DMS153 treated with DMSO at 0.1 percent for 48 hours (cell line): ENCODE data around the gene FTO.
"Not testable (repeated sequence)": the region's sequence is repeated elsewhere in the genome, so short reads cannot be mapped to it uniquely, and the experiment has no call there.

Source experiments
- DNase-seq: peaks from one replicate; lab custom pipeline; 2025; ENCODE audit not compliant: unreplicated experiment; lab: John Stamatoyannopoulos, UW

The FTO gene

DNA sequence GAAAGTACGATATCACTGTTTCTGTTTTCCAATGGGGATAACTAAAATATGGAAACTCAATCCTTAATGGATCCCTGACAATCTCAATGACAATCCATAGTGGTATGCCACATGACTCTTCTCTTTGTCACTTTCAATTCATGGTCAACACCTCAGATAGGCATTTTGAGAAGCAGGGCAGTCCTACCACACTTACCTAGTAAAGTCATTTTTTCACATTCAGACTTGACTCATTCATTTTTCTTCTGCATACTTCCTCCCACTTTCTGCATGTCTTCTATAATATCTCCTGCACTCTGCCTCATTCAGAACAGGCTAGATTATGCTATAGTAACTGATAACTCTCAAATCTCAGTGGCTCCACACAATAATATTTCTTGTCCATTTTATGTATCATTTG is 117.5 kb downstream of the FTO start:
- no peak for DNase-seq

DNA sequence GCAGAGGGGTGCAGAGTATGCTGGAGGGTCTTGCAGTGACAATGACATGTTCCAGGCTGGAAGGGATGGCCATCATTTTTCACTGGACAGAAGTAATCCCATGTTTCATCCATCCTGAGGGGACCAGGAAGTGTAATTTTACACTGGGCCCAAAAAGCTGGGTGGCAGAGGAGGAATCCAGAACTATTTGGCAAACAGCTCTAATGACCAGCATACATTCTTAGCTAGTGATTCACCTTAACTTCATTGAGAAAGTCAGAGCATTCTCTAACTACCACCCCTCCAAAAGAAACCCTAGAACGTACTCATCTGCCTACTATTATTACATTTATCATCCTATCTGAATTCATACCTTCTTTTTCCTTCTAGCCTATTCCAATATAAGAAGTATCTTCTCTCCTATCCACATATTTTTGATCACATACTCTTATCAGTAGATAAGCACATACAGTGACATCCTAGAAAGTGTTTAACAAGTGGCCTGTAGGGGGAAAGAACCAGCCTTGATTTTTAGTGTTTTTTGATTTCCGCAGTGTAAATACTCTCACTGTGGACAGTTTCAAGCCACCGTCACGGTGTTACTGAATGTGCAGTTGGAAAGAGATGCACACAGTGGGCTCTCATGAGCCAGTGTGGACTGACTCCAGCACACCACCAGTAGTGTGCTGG is 118.1 kb downstream of the FTO start:
- DNase-seq: no peak

DNA sequence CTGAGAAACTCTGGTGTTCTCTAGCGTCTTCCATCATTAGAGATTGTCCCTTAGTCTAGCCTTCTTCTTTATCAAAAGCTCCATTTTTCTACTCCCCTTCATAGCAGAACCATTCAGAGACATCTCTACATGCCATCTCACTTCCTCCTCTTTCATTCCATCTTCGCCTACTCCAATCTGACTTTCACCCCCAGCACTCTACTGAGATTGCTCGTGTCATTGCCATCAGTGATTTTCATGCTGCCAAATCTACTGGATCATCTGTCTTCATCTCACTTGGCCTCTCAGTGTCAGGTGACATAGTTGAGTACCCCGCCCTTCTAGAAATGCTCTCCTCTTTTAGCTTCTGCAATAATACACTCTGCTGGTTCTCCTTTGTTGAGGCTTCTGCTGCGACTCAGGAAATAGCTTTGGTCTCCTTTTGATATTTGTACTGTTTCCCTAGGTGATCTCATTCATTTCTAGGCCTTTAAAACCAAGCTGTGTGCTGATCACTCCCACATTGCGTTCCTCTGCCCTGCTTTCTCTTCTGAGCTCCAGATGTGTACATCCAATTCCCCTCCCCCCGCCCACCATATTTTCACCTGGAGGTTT is 119.1 kb downstream of the FTO start:
- peak; percentile 11 for DNase-seq

GRCh38 chr16:53826658-53827057 is 122.7 kb downstream of the FTO start:
- DNase-seq: no peak

GRCh38 chr16:53827741-53828140 is 123.8 kb downstream of the FTO start:
- DNase-seq: no peak

- no peak for DNase-seq
Measured at GRCh38 chr16:53829186-53829747, 125.3 kb downstream of the FTO start.

DNA sequence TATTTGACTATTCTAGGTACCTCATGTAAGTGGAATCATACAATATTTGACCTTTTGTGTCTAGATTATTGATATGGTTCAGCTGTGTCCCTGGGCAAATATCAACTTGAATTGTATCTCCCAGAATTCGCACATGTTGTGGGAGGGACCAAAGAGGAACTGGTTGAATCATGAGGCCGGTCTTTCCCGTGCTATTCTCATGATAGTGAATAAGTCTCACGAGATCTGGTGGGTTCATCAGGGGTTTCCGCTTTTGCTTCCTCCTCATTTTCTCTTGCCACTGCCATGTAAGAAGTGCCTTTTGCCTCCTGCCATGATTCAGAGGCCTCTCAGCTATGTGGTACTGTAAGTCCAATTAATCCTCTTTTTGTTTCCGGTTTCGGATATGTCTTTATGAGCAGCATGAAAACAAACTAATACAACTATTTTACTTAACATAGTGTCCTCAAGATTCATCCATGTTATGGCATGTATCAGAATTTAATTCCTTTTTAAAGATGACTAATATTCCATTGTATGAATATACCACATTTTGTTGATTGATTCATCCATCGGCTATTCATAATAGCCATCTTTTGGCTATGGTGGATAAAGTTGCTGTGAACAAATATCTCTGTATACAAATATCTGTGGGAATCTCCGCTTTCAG is 129.1 kb downstream of the FTO start:
- DNase-seq: no peak

DNA sequence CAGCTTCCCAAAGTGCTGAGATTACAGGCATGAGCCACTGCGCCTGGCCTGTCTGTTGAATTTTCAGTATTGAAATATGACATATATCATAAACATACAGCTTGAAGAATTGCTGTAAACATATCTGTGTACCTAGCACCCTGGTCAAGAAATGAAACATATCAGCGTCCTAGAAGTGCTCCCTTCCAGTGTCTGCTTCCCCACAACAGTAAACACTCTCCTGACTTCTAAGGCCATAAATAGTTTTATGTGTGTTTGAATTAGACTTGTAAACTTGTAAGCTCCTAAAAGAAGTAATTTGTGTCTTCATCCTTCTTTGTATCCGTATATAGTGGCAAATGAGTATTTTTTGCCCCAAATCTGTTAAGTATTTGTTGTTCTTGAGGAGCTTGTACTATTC is 132.2 kb downstream of the FTO start:
- no peak for DNase-seq

GRCh38 chr16:53836680-53837079 is 132.7 kb downstream of the FTO start:
- no peak for DNase-seq

DNA sequence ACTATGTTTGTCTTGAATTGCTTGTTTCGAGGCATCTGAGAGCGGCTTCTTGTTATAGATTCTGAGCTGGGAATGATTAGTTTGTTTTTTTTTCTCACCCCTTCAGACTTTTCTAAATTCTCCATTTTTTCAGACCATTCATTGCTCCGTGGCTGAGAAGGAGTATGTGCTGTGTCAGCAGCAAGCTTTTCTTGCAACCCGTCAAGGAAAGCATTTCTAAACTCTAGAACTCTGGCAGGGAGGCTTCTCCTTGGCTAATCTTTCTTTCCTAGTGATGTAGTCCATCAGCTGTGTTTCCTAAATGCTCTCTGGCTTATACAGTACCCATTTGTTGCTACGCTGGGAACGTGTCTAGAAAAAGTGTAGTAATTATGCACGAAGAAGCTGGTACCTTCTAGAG is 133.5 kb downstream of the FTO start:
- DNase-seq: no peak

- peak; percentile 3 for DNase-seq
Measured at GRCh38 chr16:53839150-53839549, 135.2 kb downstream of the FTO start.

- no peak for DNase-seq
Measured at GRCh38 chr16:53840456-53840855, 136.5 kb downstream of the FTO start.

- no peak for DNase-seq
Measured at GRCh38 chr16:53841884-53842283, 137.9 kb downstream of the FTO start.

DNA sequence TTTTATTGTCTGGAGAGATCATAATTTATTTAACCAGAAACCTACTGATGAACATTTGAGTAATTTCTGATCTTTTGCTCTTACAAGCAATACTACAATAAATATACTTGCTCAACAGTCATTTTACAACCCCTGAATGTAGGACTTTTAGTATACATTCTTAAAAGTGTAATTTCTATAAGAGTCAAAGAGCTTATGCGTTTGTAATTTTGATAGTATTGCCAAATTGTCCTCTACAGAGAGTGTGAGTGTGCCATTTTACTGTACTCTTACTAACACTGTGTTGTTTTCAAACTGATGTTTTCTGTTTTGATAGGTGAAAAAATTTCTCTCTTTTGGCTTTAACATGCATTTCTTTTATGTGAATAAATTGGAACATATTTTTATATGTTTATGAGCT is 139.1 kb downstream of the FTO start:
- no peak for DNase-seq

- no peak for DNase-seq
Measured at GRCh38 chr16:53844804-53845203, 140.8 kb downstream of the FTO start.

GRCh38 chr16:53846549-53846948 is 142.6 kb downstream of the FTO start:
- not testable (repeated sequence) for DNase-seq

DNA sequence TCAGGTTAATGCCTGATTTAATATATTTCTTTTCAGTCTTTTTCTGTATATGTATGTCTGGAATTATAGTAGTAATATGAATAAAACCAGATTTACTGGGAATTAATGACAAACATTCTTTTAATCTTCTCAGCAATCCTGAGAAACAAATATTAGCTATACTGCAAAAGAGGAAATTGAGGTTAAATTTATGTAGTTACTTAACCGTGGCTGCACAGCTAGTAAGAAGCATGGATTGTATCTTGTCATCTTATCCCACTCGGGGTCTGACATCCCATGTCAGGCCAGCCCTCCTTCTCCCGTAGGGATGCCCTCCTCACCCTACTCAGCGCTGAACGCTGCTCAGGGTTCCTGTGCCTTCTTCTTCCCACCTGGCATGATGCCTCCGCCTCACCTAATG is 143.0 kb downstream of the FTO start:
- DNase-seq: no peak

GRCh38 chr16:53848277-53848942 is 144.5 kb downstream of the FTO start:
- no peak for DNase-seq

- no peak for DNase-seq
Measured at GRCh38 chr16:53848950-53849349, 145.0 kb downstream of the FTO start.

DNA sequence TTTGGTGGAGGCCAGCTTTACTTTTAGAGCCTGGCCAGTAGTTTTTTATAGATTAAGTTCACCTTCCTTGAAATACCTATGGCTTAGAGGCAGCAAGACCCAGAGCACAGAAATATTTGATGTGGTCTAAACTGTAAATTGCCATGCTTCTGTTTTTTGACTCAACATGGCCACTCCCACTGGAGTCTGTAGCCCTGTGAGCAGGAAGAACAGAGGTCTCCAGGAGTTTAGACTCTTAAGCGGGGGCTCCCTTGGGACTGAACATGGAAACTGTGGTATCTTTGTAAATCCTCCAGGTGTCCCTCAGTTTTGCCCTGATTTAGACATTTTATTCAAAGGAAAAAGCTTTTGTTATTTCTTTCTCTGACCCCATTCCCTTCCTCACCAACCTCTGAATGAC is 145.6 kb downstream of the FTO start:
- no peak for DNase-seq

GRCh38 chr16:53849994-53850393 is 146.0 kb downstream of the FTO start:
- DNase-seq: no peak

DNA sequence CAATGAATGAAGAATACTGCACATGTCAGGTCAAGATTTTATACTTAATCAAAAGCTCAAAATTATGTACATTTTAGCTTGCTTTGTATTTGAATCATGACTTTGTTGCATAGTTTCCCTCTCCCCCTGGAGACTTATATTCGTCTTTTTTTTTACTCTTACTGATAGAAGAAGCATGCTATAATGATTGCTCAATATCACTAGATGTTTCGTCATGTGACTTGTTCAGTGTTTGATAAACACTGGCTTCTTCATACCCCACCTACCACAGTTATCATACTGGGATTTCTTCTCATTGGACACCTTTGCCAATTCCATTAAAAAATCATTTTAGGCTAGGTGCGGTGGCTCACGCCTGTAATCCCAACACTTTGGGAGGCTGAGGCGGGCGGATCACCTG is 148.7 kb downstream of the FTO start:
- DNase-seq: no peak
